Measurements from ENCODE around the gene MAFF. TPM values are rescaled to one million over a fixed set of nuclear protein-coding genes. Genes with fewer than 3 reads are reported as not detected.

The MAFF gene
- 17.5 to 28.0 TPM (median 20.9 TPM) in 5 replicates for total RNA-seq (2022; extraction: Qiagen RNA extraction)

DNA sequence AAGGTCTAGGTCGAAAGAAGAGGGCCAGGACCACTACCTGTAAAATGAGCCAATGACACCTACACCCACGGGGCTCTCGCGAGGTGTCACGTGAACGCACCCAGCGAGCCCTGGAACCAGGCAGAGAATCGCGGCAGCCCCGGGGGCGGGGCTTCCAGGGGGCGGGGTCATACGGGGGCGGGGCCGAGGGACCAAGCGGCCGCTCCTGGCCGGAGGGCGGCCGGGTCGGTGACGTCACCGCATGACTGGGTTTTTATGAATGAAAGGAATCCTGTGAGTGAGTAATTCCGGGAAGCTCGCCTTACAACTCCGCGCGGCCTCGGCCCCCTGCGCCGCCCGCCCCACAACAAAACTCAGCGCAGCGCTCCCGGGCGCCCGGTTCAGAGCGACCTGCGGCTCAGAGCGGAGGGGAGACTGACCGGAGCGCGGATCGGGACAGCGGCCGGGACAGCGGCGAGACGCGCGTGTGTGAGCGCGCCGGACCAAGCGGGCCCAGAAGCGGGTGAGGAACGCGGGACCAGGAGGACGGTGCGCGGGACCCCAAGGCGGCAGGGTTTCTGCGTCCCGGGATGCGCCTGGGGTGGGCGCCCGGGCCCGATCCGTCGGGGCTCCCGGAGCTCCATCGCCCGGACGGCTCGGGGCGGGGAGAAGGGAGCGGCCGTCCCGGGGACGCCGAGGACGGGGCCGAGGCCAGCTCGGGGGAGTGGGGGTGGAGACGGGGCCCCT is at the start of gene MAFF:
MAFF (plus strand) TSS at position 284 of the 726 bp plus-strand sequence. CDS start 11,860 bp downstream, outside the sequence.

GRCh38 chr22:38181453-38182200 is 20.2 kb upstream of the MAFF start, which contains the start of gene PLA2G6:
PLA2G6 (minus strand) TSS chr22:38181830; CDS start chr22:38169426, 12,404 bp downstream.

Other genes starting within 250 kb of the MAFF start
- 0.13 to 0.30 TPM (median 0.26 TPM) in 5 replicates for gene C22orf23, start 248.4 kb upstream of the MAFF start, total RNA-seq (2022; extraction: Qiagen RNA extraction)
- 118 to 139 TPM (median 126 TPM) in 5 replicates for gene POLR2F, start 248.3 kb upstream of the MAFF start, total RNA-seq (2022; extraction: Qiagen RNA extraction)
- gene SOX10, start 217.4 kb upstream of the MAFF start, total RNA-seq (2022; extraction: Qiagen RNA extraction), result not detected in 5 replicates
- gene PICK1, start 144.6 kb upstream of the MAFF start, total RNA-seq (2022; extraction: Qiagen RNA extraction), result 10.6 to 12.2 TPM (median 11.9 TPM) in 5 replicates
- not detected in 5 replicates for gene SLC16A8, start 117.8 kb upstream of the MAFF start, total RNA-seq (2022; extraction: Qiagen RNA extraction)
- gene BAIAP2L2, start 91.3 kb upstream of the MAFF start, total RNA-seq (2022; extraction: Qiagen RNA extraction), result 4.7 to 7.8 TPM (median 6.8 TPM) in 5 replicates
- gene PLA2G6, start 20.2 kb upstream of the MAFF start, total RNA-seq (2022; extraction: Qiagen RNA extraction), result 2.8 to 4.8 TPM (median 3.9 TPM) in 5 replicates
- 39.0 to 53.3 TPM (median 52.6 TPM) in 5 replicates for gene TMEM184B, start 71.0 kb downstream of the MAFF start, total RNA-seq (2022; extraction: Qiagen RNA extraction)
- gene CSNK1E, start 115.4 kb downstream of the MAFF start, total RNA-seq (2022; extraction: Qiagen RNA extraction), result 87.7 to 107 TPM (median 103 TPM) in 5 replicates